ENCODE results near the gene EFNA2. TPM values are rescaled to one million over a fixed set of nuclear protein-coding genes. Genes with fewer than 3 reads are reported as not detected.

Gene EFNA2
- polyA plus RNA-seq, 1 donor (not counting 4 experiments of a cell fraction or from before 2014, with no cell fraction given) = not detected

- no peak for TF ChIP-seq CTCF (optimal IDR thresholded peaks at IDR 0.05 in 1 of 3, IDR thresholded peaks at IDR 0.05 in 1 of 3, conservative IDR thresholded peaks at IDR 0.05 in 1 of 3; ENCODE audit: extremely low read depth in 1 of 3, insufficient read depth in 2 of 3, low read length in 3 of 3)
- TF ChIP-seq EZH2 (IDR thresholded peaks at IDR 0.05; ENCODE audit: low read length) = no peak
- Histone ChIP-seq H3K79me2 (ENCODE audit: control insufficient read depth, insufficient read depth, low read length) (peaks cover 24% of the 10 kb centered on the region), H3K4me2 (ENCODE audit: control insufficient read depth, extremely low read depth, insufficient read depth, low read depth, low read length) (peak overlapping the region; percentile 22), H3K36me3 (ENCODE audit: control insufficient read depth in 2 of 2, extremely low read depth in 1 of 2, insufficient read depth in 2 of 2, low read length in 2 of 2) (peaks cover 17 to 36% of the 10 kb centered on the region in 2 experiments), H3K9me1 (ENCODE audit: control insufficient read depth, extremely low read depth, insufficient read depth, low read length) (peaks cover 2% of the 10 kb centered on the region), H3K9me3 (ENCODE audit: control insufficient read depth, low read depth, low read length) (no peaks in the 10 kb centered on the region), H2AFZ (ENCODE audit: control insufficient read depth, low read length) (no peak overlapping the region), H3K27me3 (ENCODE audit: control insufficient read depth, extremely low read depth, insufficient read depth, low read length) (no peaks in the 10 kb centered on the region), H3K4me3 (ENCODE audit: control insufficient read depth in 2 of 3, extremely low read depth in 1 of 3, insufficient read depth in 2 of 3, low read depth in 1 of 3, low read length in 3 of 3) (no peak overlapping the region), H3K27ac (ENCODE audit: control insufficient read depth, insufficient read depth, low read length) (peak overlapping the region; percentile 58), H4K20me1 (ENCODE audit: control insufficient read depth, extremely low read depth, insufficient read depth, low read length) (peaks cover 12% of the 10 kb centered on the region), H3K4me1 (ENCODE audit: control insufficient read depth, extremely low read depth, insufficient read depth, low read length) (peaks cover 62% of the 10 kb centered on the region), H3K9ac (ENCODE audit: control insufficient read depth, extremely low read depth, insufficient read depth, low read length) (peak overlapping the region; percentile 52)
- dilution Hi-C loops (cut with MboI; ENCODE audit: extremely low pct_ligation_motif_present, low sequenced_read_pairs) = no loop called here
- no peak for DNase-seq (ENCODE audit: low read depth, low spot score)
- no peak for FAIRE-seq
Observed at GRCh38 chr19:1259876-1260748, 25.6 kb upstream of the EFNA2 start.

GRCh38 chr19:1260749-1261537 is 24.7 kb upstream of the EFNA2 start:
- Histone ChIP-seq H3K9me3 (ENCODE audit: control insufficient read depth, low read depth, low read length) (no peaks in the 10 kb centered on the region), H3K27me3 (ENCODE audit: control insufficient read depth, extremely low read depth, insufficient read depth, low read length) (no peaks in the 10 kb centered on the region), H3K79me2 (ENCODE audit: control insufficient read depth, insufficient read depth, low read length) (peaks cover 16% of the 10 kb centered on the region), H3K4me3 (ENCODE audit: control insufficient read depth in 2 of 3, extremely low read depth in 1 of 3, insufficient read depth in 2 of 3, low read depth in 1 of 3, low read length in 3 of 3) (peak overlapping the region; percentile 76 to 90 (median 90)), H2AFZ (ENCODE audit: control insufficient read depth, low read length) (no peak overlapping the region), H4K20me1 (ENCODE audit: control insufficient read depth, extremely low read depth, insufficient read depth, low read length) (peaks cover 12% of the 10 kb centered on the region), H3K36me3 (ENCODE audit: control insufficient read depth in 2 of 2, extremely low read depth in 1 of 2, insufficient read depth in 2 of 2, low read length in 2 of 2) (peaks cover 12 to 29% of the 10 kb centered on the region in 2 experiments), H3K27ac (ENCODE audit: control insufficient read depth, insufficient read depth, low read length) (peak overlapping the region; percentile 89), H3K9ac (ENCODE audit: control insufficient read depth, extremely low read depth, insufficient read depth, low read length) (peak overlapping the region; percentile 88), H3K9me1 (ENCODE audit: control insufficient read depth, extremely low read depth, insufficient read depth, low read length) (peaks cover 2% of the 10 kb centered on the region), H3K4me1 (ENCODE audit: control insufficient read depth, extremely low read depth, insufficient read depth, low read length) (peaks cover 69% of the 10 kb centered on the region), H3K4me2 (ENCODE audit: control insufficient read depth, extremely low read depth, insufficient read depth, low read depth, low read length) (peak overlapping the region; percentile 96)
- dilution Hi-C loops (cut with MboI; ENCODE audit: extremely low pct_ligation_motif_present, low sequenced_read_pairs) = no loop called here
- no peak for TF ChIP-seq CTCF (optimal IDR thresholded peaks at IDR 0.05 in 1 of 3, IDR thresholded peaks at IDR 0.05 in 1 of 3, conservative IDR thresholded peaks at IDR 0.05 in 1 of 3; ENCODE audit: extremely low read depth in 1 of 3, insufficient read depth in 2 of 3, low read length in 3 of 3)
- no peak for TF ChIP-seq EZH2 (IDR thresholded peaks at IDR 0.05; ENCODE audit: low read length)
- DNase-seq (ENCODE audit: low read depth, low spot score) = no peak
- FAIRE-seq = no peak
